T-helper 17 cell (primary cell): Measurements from ENCODE around the gene ZNF385C. TPM values are rescaled to one million over a fixed set of nuclear protein-coding genes. Genes with fewer than 3 reads are reported as not detected.
A peak's percentile ranks its signal among the peaks of the same experiment; 100 is the strongest.

Source experiments
- ATAC-seq: fragments of 150-1000 bp; cut with Tn5 transposase; 2 replicates; pipeline ENCODE4 v1.10.0; 2021; ENCODE audit warnings: mild to moderate bottlenecking, moderate library complexity
- DNase-seq, 3 donors: peaks; one replicate each; pipeline versions ENCODE4 v3.0.0 to v3.0.0-alpha.2; 2020 to 2021
- H3K9me3 ChIP-seq: one replicate; pipeline ENCODE4 v1.7.0; 2013; ENCODE audit warnings: low read length, mild to moderate bottlenecking; ENCODE audit not compliant: control insufficient read depth, poor library complexity, severe bottlenecking
- H3K27ac Mint-ChIP-seq: one replicate; pipeline ENCODE4 v1.8.0; 2022; ENCODE audit warnings: mild to moderate bottlenecking, moderate library complexity, mixed read lengths
- H3K27me3 Mint-ChIP-seq: one replicate; pipeline ENCODE4 v1.8.0; 2022; ENCODE audit warnings: mixed read lengths
- H3K36me3 Mint-ChIP-seq: one replicate; pipeline ENCODE4 v1.8.0; 2022; ENCODE audit warnings: low read depth, mixed read lengths
- H3K4me1 Mint-ChIP-seq: one replicate; pipeline ENCODE4 v1.8.0; 2022; ENCODE audit warnings: mild to moderate bottlenecking, mixed read lengths
- H3K4me3 Mint-ChIP-seq: one replicate; pipeline ENCODE4 v1.8.0; 2022; ENCODE audit warnings: mild to moderate bottlenecking, moderate library complexity, mixed read lengths
- total RNA-seq, 4 donors: library from RNA in 2 of 4; stranded (reverse) in 2 of 4; gene quantifications; one replicate each; pipeline ENCODE4 v1.2.3 and lab custom pipeline; 2022 to 2026

The ZNF385C gene
- total RNA-seq, 2 donors from 2014 or later, result 0.16 to 0.20 TPM

DNA sequence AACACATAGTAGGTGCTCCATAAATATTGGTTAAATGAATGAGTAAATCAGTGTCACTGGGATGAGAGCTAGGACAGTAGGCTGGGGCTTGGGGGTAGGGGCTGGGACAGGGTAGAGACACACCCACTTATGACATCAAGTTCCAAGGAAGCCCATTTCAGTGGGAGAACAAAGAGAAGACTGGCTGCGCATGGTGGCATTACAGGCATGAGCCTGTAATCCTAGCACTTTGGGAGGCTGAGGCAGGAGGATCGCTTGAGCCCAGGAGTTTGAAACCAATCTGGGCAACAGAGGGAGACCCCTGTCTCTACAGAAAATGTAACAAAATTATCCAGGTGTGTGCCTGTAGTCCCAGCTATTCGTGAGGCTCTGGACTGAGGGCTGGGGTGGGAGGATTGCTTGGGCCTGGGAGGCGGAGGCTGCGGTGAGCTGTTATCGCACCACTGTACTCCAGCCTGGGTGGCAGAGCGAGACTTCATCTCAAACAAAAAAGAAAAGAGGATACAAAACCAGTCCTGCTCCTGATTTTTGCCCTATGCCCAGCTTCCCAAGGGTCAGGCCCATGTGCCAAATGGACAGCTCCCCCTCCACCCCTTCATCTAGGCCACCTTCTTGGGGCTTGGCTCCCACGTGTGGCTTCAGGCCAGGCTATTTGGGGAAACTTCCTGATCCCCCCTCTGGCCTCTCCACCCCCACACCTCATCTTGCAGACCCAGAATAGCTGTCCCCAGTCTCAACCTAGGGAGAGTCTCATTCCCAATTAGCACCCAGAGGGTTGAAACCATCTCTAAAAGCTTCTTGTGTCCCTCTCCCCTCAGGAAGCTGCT is 7.1 kb downstream of the ZNF385C start:
- ATAC-seq, result no peak
- H3K4me3 Mint-ChIP-seq, result no peak overlapping the region
- peaks cover 6% of the 10 kb centered on the region for H3K4me1 Mint-ChIP-seq
- peaks cover 18% of the 10 kb centered on the region for H3K27me3 Mint-ChIP-seq
- no peaks in the 10 kb centered on the region for H3K9me3 ChIP-seq
- no peak for DNase-seq
- H3K36me3 Mint-ChIP-seq, result peaks cover 2% of the 10 kb centered on the region
- H3K27ac Mint-ChIP-seq, result no peak overlapping the region

DNA sequence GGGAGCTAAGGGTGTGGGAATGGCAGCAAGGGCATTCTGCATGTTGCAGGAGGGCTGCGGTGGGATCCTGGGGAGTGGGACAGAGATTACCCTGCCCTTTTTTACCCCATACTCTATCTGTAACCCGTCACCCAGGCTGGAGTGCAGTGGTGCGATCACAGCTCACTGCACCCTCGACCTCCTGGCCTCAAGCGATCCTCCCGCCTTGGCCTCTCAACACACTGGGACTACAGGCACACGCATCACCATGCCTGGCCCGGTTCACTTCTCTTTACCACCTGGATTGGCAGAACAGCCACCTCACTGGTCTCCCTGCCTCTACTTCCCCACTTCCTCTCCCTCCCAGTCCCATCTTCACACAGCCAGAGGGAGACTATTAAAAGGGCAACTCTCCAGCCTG is 9.5 kb downstream of the ZNF385C start:
- DNase-seq (no peak), ATAC-seq (no peak)
- no peak overlapping the region for H3K4me3 Mint-ChIP-seq
- no peaks in the 10 kb centered on the region for H3K36me3 Mint-ChIP-seq
- no peak overlapping the region for H3K27ac Mint-ChIP-seq
- H3K4me1 Mint-ChIP-seq, result no peaks in the 10 kb centered on the region
- no peaks in the 10 kb centered on the region for H3K9me3 ChIP-seq
- H3K27me3 Mint-ChIP-seq, result peaks cover 9% of the 10 kb centered on the region

- H3K9me3 ChIP-seq, result no peaks in the 10 kb centered on the region
- Mint-ChIP-seq H3K27ac (no peak overlapping the region), H3K27me3 (peaks cover 8% of the 10 kb centered on the region), H3K4me3 (no peak overlapping the region), H3K36me3 (no peaks in the 10 kb centered on the region), H3K4me1 (no peaks in the 10 kb centered on the region)
- ATAC-seq (no peak), DNase-seq (no peak)
Observed at GRCh38 chr17:42087736-42088705, 10.3 kb downstream of the ZNF385C start.

- ATAC-seq, result no peak
- no peak overlapping the region for H3K4me3 Mint-ChIP-seq
- H3K27ac Mint-ChIP-seq, result no peak overlapping the region
- no peak for DNase-seq
- peaks cover 8% of the 10 kb centered on the region for H3K27me3 Mint-ChIP-seq
- H3K4me1 Mint-ChIP-seq, result no peaks in the 10 kb centered on the region
- H3K36me3 Mint-ChIP-seq, result no peaks in the 10 kb centered on the region
- H3K9me3 ChIP-seq, result no peaks in the 10 kb centered on the region
Observed at GRCh38 chr17:42087042-42087701, 11.1 kb downstream of the ZNF385C start.

DNA sequence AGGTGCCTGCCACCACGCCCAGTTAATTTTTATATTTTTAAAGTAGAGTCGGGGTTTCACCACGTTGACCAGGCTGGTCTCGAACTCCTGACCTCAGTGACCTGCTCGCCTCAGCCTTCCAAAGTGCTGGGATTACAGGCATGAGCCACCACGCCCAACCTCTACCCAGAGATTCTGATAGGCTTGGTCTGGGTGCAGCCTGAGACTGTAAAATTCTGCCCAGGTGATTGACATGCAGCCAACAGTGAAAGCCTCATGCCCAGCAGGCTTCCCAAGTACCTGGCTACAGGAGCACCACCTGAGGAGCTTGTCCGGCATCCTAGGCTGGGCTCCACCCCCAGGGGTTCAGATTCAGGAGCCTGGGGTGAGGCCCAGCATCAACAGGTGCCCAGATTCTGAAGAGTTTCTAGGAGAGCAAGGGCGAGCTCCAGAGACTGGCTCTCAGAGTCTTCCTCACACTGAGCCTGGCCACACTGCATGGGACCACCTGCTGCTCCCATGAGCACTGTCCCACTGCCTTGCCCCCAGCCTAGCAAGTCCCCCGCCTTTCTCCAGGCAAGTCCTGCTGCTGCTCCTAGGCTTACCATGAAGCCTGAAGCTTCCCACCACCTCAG is 16.6 kb downstream of the ZNF385C start:
- H3K4me1 Mint-ChIP-seq, result no peaks in the 10 kb centered on the region
- no peak for ATAC-seq
- H3K27ac Mint-ChIP-seq, result no peak overlapping the region
- H3K36me3 Mint-ChIP-seq, result no peaks in the 10 kb centered on the region
- no peak for DNase-seq
- H3K27me3 Mint-ChIP-seq, result no peaks in the 10 kb centered on the region
- H3K9me3 ChIP-seq, result no peaks in the 10 kb centered on the region
- no peak overlapping the region for H3K4me3 Mint-ChIP-seq

DNA sequence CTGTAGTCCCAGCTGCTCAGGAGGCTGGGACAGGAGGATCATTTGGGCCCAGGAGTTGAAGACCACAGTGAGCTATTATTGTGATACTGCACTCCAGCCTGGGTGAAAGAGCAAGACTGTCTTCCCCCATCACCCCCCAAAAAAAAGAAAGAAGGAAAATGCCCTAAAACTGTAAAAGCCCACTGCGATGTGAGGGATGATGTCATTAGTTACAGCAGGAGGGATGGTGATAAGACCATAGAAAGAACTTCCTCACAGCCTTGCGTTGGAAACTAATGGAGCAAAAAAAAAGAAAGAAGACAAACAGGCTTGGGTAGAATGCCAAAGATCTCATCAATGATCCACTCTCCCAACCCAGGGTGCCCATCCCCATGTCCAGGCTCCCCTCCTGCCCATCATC is 18.7 kb downstream of the ZNF385C start:
- H3K27me3 Mint-ChIP-seq, result peaks cover 6% of the 10 kb centered on the region
- DNase-seq, result no peak
- no peaks in the 10 kb centered on the region for H3K36me3 Mint-ChIP-seq
- no peak for ATAC-seq
- no peaks in the 10 kb centered on the region for H3K9me3 ChIP-seq
- H3K4me1 Mint-ChIP-seq, result no peaks in the 10 kb centered on the region
- no peak overlapping the region for H3K4me3 Mint-ChIP-seq
- H3K27ac Mint-ChIP-seq, result no peak overlapping the region

GRCh38 chr17:42078396-42079043 is 19.8 kb downstream of the ZNF385C start:
- no peak for DNase-seq
- ATAC-seq, result no peak
- Mint-ChIP-seq H3K27ac (no peak overlapping the region), H3K4me3 (no peak overlapping the region), H3K36me3 (no peaks in the 10 kb centered on the region), H3K27me3 (peaks cover 13% of the 10 kb centered on the region), H3K4me1 (no peaks in the 10 kb centered on the region)
- no peaks in the 10 kb centered on the region for H3K9me3 ChIP-seq

DNA sequence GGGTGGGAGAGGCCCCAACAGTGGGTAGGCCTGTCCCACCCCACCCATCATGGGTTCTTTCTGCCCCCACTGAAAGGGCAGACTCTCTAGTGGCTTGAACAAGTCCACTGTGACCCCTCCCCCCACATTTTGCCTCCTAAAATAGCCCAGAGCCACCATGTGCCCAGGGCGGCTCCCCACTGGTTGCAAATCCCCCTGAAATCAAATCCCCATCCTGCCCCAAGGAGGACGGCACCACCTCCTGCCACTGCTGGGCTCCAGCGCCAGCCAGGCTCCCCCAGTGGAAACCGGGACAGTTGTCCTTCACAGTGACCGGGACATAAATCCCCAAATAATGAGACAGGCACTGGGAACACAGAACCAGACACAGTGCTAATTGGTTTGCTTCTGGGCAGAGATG is 20.5 kb downstream of the ZNF385C start:
- Mint-ChIP-seq H3K27ac (no peak overlapping the region), H3K4me3 (no peak overlapping the region), H3K27me3 (peaks cover 21% of the 10 kb centered on the region), H3K36me3 (no peaks in the 10 kb centered on the region), H3K4me1 (no peaks in the 10 kb centered on the region)
- DNase-seq (no peak), ATAC-seq (no peak)
- no peaks in the 10 kb centered on the region for H3K9me3 ChIP-seq

GRCh38 chr17:42076797-42077559 is 21.3 kb downstream of the ZNF385C start:
- no peak overlapping the region for H3K4me3 Mint-ChIP-seq
- H3K27me3 Mint-ChIP-seq, result peaks cover 21% of the 10 kb centered on the region
- DNase-seq (no peak), ATAC-seq (no peak)
- no peaks in the 10 kb centered on the region for H3K9me3 ChIP-seq
- H3K27ac Mint-ChIP-seq, result no peak overlapping the region
- H3K36me3 Mint-ChIP-seq, result no peaks in the 10 kb centered on the region
- H3K4me1 Mint-ChIP-seq, result no peaks in the 10 kb centered on the region

DNA sequence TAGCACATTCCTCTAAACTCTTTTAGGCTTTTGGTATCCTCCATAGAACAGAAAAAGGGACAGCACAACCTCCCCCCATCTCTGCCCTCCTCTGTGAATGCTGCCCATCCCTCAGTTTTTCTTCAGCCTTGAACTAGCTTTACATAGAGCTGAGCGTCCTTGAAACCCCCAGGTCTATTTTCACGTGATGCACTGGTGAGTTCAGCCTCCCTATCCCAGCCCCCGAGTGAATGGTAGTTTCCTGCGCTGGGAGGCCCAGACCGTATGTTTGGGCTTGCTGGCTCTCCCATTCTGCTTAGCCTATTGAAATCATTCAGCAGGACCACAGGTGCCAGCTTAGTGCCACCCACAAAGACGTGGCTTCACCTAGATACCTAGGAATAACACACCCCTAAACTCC is 22.5 kb downstream of the ZNF385C start:
- no peak for DNase-seq
- no peaks in the 10 kb centered on the region for H3K9me3 ChIP-seq
- Mint-ChIP-seq H3K27ac (peak overlapping the region; percentile 78), H3K27me3 (peaks cover 32% of the 10 kb centered on the region), H3K36me3 (no peaks in the 10 kb centered on the region), H3K4me3 (no peak overlapping the region), H3K4me1 (no peaks in the 10 kb centered on the region)
- ATAC-seq, result no peak

DNA sequence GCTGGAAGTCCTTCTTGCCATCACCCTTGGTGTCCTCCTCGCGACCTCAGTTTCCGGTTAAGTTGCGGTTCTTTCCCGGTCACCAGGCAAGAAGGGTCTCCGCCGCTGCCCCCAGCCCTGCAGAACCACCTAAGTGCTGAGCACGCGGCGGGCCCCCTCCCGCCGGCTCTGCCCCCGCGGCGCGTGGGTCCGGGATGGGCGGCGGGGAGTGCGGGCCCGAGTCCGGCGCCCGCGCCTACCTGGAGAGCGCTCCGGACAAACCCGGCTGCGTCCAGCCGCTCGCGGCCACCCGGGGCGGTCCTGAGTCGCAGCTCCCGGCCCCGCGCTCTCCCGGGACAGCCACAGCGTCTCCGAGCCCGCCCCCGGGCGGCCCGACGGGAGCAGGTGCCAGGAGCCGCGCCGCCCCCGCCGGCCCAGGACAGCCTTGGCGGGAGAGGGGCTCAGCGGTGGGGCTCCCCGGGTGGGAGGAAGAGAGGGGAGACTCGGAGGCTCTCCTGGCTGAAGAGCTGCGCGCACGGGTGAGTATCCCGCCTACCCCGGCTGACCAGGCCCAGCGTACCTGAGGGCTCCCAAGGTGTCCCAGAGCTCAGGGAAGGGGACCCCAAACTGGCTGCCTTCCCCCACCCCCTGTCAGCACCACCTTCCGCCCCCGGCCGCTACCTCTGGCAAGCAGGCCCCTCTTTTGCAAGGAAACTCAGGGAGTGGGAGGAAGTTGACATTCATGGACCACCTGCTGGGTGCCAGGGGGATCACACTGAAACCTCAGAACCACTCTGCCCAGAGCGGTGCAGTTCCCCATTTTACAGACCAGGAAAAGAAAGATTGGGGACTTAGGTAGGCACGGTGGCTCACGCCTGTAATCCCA is 25.7 kb downstream of the ZNF385C start:
- ATAC-seq (no peak), DNase-seq (no peak)
- no peak overlapping the region for H3K27ac Mint-ChIP-seq
- peak overlapping the region; percentile 57 for H3K4me3 Mint-ChIP-seq
- H3K9me3 ChIP-seq, result no peaks in the 10 kb centered on the region
- no peaks in the 10 kb centered on the region for H3K4me1 Mint-ChIP-seq
- peaks cover 32% of the 10 kb centered on the region for H3K27me3 Mint-ChIP-seq
- H3K36me3 Mint-ChIP-seq, result no peaks in the 10 kb centered on the region
